ENCODE measurements around the gene PLEKHF1.

PLEKHF1 gene

DNA sequence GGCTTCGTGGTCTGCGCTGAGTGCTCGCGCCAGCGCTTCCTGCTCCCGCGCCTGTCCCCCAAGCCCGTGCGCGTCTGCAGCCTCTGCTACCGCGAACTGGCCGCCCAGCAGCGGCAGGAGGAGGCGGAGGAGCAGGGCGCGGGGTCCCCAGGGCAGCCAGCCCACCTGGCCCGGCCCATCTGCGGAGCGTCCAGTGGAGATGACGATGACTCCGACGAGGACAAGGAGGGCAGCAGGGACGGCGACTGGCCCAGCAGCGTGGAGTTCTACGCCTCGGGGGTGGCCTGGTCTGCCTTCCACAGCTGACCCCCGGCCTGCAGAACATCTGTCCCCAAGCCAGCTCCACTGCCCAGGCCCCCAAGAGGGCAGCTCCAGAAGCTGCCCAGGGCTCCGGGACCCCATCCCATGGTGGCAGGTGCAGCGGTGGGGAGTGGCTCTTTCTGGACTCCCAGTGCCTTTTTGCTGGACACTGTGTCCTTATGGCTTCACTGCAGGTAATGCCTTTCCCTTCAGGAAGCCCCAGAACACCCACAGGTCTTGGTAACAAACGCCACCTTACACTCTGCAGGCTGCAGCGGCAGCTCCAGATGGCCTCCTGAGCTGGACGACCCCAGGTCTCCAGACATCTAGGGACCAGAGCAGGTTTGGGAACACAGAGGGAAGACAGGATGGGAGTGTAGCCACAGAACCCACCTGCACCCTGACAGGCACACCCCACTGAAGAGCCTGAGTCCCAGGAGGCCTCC is 9.3 kb downstream of the PLEKHF1 start:
- DNase-seq (ENCODE audit: low read depth, low spot score): no peak

DNA sequence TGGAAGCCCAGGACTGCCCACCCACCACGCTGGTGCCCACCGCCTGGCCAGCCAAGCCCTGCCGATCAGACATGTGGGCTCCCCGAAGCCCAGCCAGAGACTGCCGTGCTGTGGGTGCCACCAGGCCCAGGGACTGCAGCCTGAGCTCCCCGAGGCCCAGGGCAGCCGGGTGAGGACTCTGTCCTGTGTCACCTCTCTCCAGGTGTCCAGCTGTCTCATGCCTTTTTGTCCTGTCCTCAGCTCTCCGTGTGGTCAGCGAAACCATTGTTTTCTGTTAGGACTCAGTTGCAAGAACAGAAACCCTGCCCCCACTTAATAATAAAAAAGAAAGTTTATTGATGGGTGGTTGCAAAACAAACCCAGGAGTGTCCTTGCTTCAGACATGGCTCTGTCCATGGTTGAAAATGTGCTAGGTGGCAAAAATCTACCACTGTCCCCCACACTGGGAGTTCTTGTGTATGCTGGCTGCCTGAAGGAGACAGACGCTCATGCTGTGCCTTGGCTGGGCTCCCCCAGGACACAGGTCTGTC is 9.9 kb downstream of the PLEKHF1 start:
- TF ChIP-seq, protein P1, sequence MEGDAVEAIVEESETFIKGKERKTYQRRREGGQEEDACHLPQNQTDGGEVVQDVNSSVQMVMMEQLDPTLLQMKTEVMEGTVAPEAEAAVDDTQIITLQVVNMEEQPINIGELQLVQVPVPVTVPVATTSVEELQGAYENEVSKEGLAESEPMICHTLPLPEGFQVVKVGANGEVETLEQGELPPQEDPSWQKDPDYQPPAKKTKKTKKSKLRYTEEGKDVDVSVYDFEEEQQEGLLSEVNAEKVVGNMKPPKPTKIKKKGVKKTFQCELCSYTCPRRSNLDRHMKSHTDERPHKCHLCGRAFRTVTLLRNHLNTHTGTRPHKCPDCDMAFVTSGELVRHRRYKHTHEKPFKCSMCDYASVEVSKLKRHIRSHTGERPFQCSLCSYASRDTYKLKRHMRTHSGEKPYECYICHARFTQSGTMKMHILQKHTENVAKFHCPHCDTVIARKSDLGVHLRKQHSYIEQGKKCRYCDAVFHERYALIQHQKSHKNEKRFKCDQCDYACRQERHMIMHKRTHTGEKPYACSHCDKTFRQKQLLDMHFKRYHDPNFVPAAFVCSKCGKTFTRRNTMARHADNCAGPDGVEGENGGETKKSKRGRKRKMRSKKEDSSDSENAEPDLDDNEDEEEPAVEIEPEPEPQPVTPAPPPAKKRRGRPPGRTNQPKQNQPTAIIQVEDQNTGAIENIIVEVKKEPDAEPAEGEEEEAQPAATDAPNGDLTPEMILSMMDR (IDR thresholded peaks at IDR 0.05; ENCODE audit: insufficient read depth, low read length, missing control alignments): no peak
- ChIA-PET POLR2A (no interaction called here), CTCF (interaction anchor here (1.1 to 1.8 kb wide), 3 partner anchors 9 to 64 kb away, joined by 3 to 5 read pairs (median 4); partner anchors contain the start of gene PLEKHF1)
- no peak for DNase-seq (ENCODE audit: low read depth, low spot score)
- no peak overlapping the region for H3K4me3 ChIP-seq (ENCODE audit: low read depth, low read length)

More for the DNA sequence above, 9.3 kb downstream of the PLEKHF1 start:
- H3K4me3 ChIP-seq (ENCODE audit: low read depth, low read length): no peak overlapping the region
- ChIA-PET POLR2A (no interaction called here), CTCF (interaction anchor here (1.8 kb wide), 1 partner anchor 9 kb away, joined by 5 read pairs; the partner anchor contains the start of gene PLEKHF1)
- TF ChIP-seq, protein P1 (IDR thresholded peaks at IDR 0.05; ENCODE audit: insufficient read depth, low read length, missing control alignments): no peak

DNA sequence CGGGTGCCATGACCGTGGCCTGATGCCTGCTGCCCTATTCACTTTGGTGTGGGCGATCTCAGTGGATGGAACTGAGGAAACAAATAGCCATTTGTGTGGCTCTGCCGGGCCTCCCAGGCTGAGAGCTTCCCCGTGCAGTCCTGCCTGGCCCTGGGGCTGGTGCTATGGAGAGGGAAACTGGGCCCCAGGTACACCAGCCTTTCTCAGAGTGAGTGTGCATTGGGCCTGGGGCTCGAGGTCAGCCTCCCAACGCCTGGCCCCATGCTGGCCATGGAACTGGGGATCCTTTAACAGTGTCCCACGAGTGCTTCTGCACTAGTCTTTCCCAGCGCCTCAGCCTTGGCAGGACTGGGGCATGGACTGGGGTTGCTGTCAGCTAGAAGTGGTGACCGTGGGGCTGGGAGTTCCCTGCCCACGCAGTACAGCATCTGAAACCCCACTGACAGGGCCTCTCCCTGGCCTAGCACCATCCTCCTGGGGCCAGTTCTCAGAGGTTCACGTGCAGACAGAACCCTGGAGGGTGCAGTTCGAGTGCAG is 10.5 kb downstream of the PLEKHF1 start:
- no peak for DNase-seq (ENCODE audit: low read depth, low spot score)
- TF ChIP-seq, protein P1 (IDR thresholded peaks at IDR 0.05; ENCODE audit: insufficient read depth, low read length, missing control alignments): no peak
- H3K4me3 ChIP-seq (ENCODE audit: low read depth, low read length): no peak overlapping the region
- POLR2A ChIA-PET: no interaction called here
- CTCF ChIA-PET: interaction anchor here (1.1 to 1.8 kb wide), 3 partner anchors 10 to 64 kb away, joined by 3 to 5 read pairs (median 4); partner anchors contain the start of gene PLEKHF1

DNA sequence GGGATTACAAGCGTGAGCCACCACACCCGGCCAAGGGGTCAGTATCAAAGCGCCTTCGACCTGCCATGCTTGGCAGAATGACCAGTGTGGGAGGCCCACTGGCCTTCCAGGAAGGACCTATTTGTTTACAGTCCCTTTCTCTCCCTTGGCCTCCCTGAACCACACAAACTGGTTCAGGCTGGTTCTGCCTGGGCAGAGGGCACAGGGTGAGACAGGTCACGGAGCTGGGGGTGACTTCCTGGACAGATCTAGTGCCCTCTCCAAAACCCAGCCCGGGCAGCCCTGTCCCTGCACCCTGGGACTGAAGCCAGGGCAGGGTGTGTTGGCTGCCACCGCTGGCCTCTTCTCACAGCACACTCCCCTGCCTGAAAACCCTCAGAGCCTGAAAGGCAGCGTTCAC is 11.3 kb downstream of the PLEKHF1 start:
- no peak for DNase-seq (ENCODE audit: low read depth, low spot score)
- no peak overlapping the region for H3K4me3 ChIP-seq (ENCODE audit: low read depth, low read length)
- ChIA-PET CTCF (interaction anchor here (1.6 kb wide), 1 partner anchor 40 kb away, joined by 4 read pairs; no protein-coding TSS in a partner anchor), POLR2A (no interaction called here)
- TF ChIP-seq, protein P1 (IDR thresholded peaks at IDR 0.05; ENCODE audit: insufficient read depth, low read length, missing control alignments): no peak

DNA sequence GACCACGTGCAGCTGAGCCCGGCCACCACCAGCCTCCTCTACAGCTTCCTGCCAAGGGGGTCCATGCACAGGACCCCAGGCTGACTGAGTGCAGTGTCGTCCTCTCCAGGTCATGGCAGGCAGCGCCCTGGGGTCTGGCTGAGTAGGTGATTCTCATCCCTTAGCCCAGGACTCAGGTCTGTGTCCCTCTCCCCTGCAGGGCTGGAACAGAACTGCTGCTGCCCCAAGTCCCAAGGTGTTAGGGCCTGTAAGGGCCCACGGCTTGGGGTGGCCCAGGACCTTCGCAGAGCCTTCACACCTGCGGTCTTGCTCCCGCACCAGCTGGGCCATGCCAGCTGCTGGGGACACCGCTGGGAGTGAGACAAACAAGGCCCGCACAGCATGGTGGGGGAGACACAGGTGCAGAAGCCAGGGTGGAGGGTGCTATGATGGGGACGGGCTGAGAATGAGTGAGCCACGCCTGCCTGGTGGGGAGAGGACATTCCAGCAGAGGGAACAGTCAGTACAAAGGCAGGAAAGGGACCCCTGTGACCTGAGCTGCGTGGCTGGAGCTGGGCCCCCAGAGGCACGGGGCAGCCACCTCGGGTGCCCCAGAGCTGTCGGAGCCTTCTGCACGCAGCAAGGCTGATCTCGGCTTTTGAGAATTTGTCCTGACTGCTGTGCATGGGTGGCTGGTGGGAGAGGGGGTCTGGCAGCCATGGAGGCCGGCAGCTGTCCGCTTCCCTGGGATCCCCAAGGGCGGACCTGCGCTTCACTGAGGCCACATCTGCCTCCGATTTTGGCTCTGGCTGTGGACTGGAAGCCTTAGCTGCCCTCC is 11.9 kb downstream of the PLEKHF1 start:
- ChIA-PET CTCF (interaction anchor here (0.6 to 2.3 kb wide), 4 partner anchors 9 to 194 kb away, joined by 3 to 9 read pairs (median 4); no protein-coding TSS in a partner anchor), POLR2A (no interaction called here)
- TF ChIP-seq, protein P1 (IDR thresholded peaks at IDR 0.05; ENCODE audit: insufficient read depth, low read length, missing control alignments): no peak
- no peak for DNase-seq (ENCODE audit: low read depth, low spot score)
- no peak overlapping the region for H3K4me3 ChIP-seq (ENCODE audit: low read depth, low read length)
